ENCODE measurements around the gene DIS3L2.

The DIS3L2 gene

GRCh38 chr2:231926761-231927565 is 34.5 kb upstream of the DIS3L2 start:
- TF ChIP-seq CTCF (IDR thresholded peaks at IDR 0.05), result no peak

GRCh38 chr2:231927566-231927890 is 34.0 kb upstream of the DIS3L2 start:
- no peak for TF ChIP-seq CTCF (IDR thresholded peaks at IDR 0.05)

GRCh38 chr2:231928481-231928880 is 33.0 kb upstream of the DIS3L2 start:
- no peak for TF ChIP-seq CTCF (IDR thresholded peaks at IDR 0.05)

- TF ChIP-seq CTCF (IDR thresholded peaks at IDR 0.05), result no peak
Measured at GRCh38 chr2:231928901-231929725, 32.4 kb upstream of the DIS3L2 start.

- TF ChIP-seq CTCF (IDR thresholded peaks at IDR 0.05), result peak; percentile 18; the same call in 1 of the 2 replicates
Measured at GRCh38 chr2:231929961-231930592, 31.4 kb upstream of the DIS3L2 start.

GRCh38 chr2:231930593-231931281 is 30.8 kb upstream of the DIS3L2 start:
- no peak for TF ChIP-seq CTCF (IDR thresholded peaks at IDR 0.05)

- TF ChIP-seq CTCF (IDR thresholded peaks at IDR 0.05), result no peak
Measured at GRCh38 chr2:231931481-231931915, 30.0 kb upstream of the DIS3L2 start.
